ENCODE measurements around the gene GRIN2B. TPM values are rescaled to one million over a fixed set of nuclear protein-coding genes. Genes with fewer than 3 reads are reported as not detected.

GRIN2B gene
- total RNA-seq, 1 donor, result not detected

DNA sequence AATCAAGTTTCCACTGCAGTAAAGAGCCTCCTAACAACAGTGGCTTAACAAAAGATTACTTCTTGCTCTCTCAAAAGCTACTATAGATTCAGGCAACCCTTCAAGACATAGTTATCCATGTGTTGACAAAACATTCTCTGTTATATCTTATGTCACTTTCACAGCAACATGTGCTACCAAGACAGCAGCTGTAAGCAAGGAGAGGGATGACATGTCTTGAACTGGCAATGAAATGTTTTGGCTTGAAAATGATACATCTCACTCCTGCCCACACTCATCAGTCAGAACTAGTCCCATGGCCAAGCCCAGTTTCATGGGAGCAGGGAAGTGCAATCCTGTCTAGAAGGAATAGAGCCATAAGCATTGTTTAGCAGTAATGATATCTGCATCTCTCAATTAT lies 10.7 kb upstream of the GRIN2B start:
- TF ChIP-seq CTCF (IDR thresholded peaks at IDR 0.05; ENCODE audit: insufficient read depth, low read length), result no peak
- no peak for DNase-seq (ENCODE audit: low read depth)
- no peak overlapping the region for H3K4me3 ChIP-seq (ENCODE audit: low read depth, low read length)

GRCh38 chr12:13986031-13986430 lies 4.6 kb upstream of the GRIN2B start:
- no peak for TF ChIP-seq CTCF (IDR thresholded peaks at IDR 0.05; ENCODE audit: insufficient read depth, low read length)
- DNase-seq (ENCODE audit: low read depth), result no peak

GRCh38 chr12:13981990-13982389 lies 588 bp upstream of the GRIN2B start:
- no peak for TF ChIP-seq CTCF (IDR thresholded peaks at IDR 0.05; ENCODE audit: insufficient read depth, low read length)
- H3K4me3 ChIP-seq (ENCODE audit: low read depth, low read length), result no peak overlapping the region
- DNase-seq (ENCODE audit: low read depth), result no peak

More at GRCh38 chr12:13986031-13986430, 4.6 kb upstream of the GRIN2B start:
- no peak overlapping the region for H3K4me3 ChIP-seq (ENCODE audit: low read depth, low read length)

DNA sequence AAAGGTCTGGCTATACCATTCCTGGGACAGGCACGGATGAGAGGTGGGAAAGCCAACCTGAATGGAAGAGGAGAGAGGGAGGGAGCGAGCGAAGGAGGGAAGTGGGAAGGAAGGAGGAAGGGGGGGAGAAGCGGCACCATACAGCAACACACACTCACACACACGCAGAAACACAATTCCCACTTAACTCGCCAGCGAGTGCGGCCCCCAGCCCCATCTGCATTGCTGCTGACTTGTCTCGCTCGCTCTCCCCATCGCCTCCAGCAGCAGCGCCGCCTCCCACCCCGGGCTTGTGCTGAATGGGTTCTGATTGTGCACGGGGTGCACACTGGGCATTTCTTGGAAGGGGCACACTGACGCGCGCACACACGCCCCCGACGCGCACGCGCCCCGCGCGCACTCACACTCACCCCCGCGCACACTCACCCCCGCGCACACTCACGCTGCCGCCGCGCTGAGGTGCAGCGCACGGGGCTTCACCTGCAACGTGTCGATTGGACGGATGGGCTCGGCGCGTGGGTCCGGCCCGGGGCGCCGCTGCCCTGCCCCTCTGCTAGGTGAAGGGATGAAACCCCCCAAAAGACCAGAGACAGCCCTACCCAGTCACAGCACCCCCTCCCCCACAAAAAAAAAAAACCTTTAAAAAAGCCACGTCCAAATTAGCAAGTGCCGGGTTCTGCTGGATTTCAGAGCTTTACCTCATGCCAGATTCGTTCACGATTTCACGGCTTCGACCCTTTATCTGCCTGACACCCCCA lies 685 bp downstream of the GRIN2B start:
- H3K4me3 ChIP-seq (ENCODE audit: low read depth, low read length), result no peak overlapping the region
- DNase-seq (ENCODE audit: low read depth), result no peak
- no peak for TF ChIP-seq CTCF (IDR thresholded peaks at IDR 0.05; ENCODE audit: insufficient read depth, low read length)

DNA sequence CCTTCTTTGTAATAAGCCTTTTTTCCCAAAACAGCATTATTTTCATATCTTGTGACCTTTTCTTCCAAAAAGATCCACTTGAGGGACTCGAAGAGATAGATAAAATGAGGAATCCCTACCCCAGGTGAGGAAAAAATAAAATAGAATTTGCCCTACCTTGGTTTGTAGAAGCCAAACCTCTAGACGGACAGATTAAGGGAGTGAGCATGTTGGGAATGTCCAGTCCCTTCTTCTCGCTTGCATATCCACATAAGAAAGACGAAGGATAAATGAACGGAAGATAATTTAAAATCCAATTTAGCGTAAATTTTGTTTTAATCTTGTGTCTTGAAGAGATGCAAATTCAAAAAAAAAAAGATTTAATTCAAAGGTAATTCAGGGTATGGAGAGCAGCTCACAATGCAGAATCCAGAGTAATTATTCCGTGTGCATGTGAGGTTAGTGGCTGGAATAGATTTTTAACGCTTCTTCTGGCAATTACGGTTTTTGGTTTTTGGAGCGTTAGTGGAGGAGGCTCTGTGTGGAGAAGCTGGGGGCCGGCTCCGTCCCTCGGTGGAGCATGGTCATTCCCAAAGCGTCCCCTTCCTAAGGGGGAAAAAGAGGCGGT lies 1.5 kb downstream of the GRIN2B start:
- TF ChIP-seq CTCF (IDR thresholded peaks at IDR 0.05; ENCODE audit: insufficient read depth, low read length), result no peak

DNA sequence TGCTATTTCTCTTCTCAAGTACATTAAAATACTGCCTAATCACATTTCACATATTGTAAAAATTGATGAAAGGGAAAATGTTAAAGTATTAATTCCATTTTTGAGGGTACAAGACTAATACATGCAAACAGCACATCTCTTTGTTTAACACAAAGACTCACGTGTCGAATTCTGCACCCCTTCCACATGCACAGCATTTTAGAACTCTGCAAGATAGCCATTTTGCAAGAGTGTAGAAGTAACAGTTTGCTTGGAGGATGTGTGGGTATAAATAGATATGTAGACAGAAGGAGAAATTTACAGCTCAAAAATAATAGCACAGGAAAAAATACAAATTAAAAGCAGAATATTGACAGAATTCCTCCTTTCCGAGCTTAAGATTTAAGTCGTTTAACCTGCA lies 2.5 kb downstream of the GRIN2B start:
- no peak for DNase-seq (ENCODE audit: low read depth)
- no peak overlapping the region for H3K4me3 ChIP-seq (ENCODE audit: low read depth, low read length)
- TF ChIP-seq CTCF (IDR thresholded peaks at IDR 0.05; ENCODE audit: insufficient read depth, low read length), result no peak

More for the DNA sequence above, 1.5 kb downstream of the GRIN2B start:
- DNase-seq (ENCODE audit: low read depth), result no peak
- H3K4me3 ChIP-seq (ENCODE audit: low read depth, low read length), result no peak overlapping the region

Measured in fibroblast of the aortic adventitia (primary cell).